GM23248 (cell line): Measurements from ENCODE around the gene INTS15. TPM values are rescaled to one million over a fixed set of nuclear protein-coding genes. Genes with fewer than 3 reads are reported as not detected.

Source experiments
- DNase-seq: peaks from one replicate; pipeline ENCODE4 v3.0.0-alpha.2; 2015
- H2AFZ ChIP-seq: fragments of 200-600 bp; sonication (generic); 2 replicates; pipeline ENCODE4 v1.6.1; 2016; ENCODE audit warnings: antibody characterized with exemption
- H3F3A ChIP-seq: fragments of 200-600 bp; sonication (generic); 2 replicates; pipeline ENCODE4 v1.6.1; 2016; ENCODE audit warnings: mild to moderate bottlenecking, antibody characterized with exemption, mixed run types; ENCODE audit not compliant: insufficient read depth
- H3K27ac ChIP-seq: fragments of 200-600 bp; sonication (generic); 2 replicates; pipeline ENCODE4 v1.5.1; 2016; ENCODE audit warnings: mild to moderate bottlenecking
- H3K27me3 ChIP-seq: fragments of 200-600 bp; sonication (generic); replicated peaks from 2 replicates; pipeline ENCODE4 v1.6.1; 2016; ENCODE audit warnings: mild to moderate bottlenecking; ENCODE audit not compliant: insufficient read depth
- H3K36me3 ChIP-seq: fragments of 200-600 bp; sonication (generic); 2 replicates; pipeline ENCODE4 v1.6.1; 2016; ENCODE audit warnings: low read depth, mild to moderate bottlenecking
- H3K4me1 ChIP-seq: fragments of 200-600 bp; sonication (generic); 2 replicates; pipeline ENCODE4 v1.6.1; 2016; ENCODE audit warnings: mild to moderate bottlenecking; ENCODE audit not compliant: insufficient read depth
- H3K4me2 ChIP-seq: fragments of 200-600 bp; sonication (generic); one replicate; pipeline ENCODE4 v1.6.1; 2016; ENCODE audit warnings: mild to moderate bottlenecking; ENCODE audit not compliant: unreplicated experiment
- H3K4me3 ChIP-seq: fragments of 200-600 bp; sonication (generic); 2 replicates; pipeline ENCODE4 v1.5.1; 2016; ENCODE audit warnings: mild to moderate bottlenecking
- H3K79me2 ChIP-seq: fragments of 200-600 bp; sonication (generic); 2 replicates; pipeline ENCODE4 v1.6.1; 2016; ENCODE audit warnings: mild to moderate bottlenecking; ENCODE audit not compliant: insufficient read depth
- H3K9ac ChIP-seq: fragments of 200-600 bp; sonication (generic); 2 replicates; pipeline ENCODE4 v1.6.1; 2016; ENCODE audit warnings: mild to moderate bottlenecking
- H3K9me2 ChIP-seq: fragments of 200-600 bp; sonication (generic); 2 replicates; pipeline ENCODE4 v1.6.1; 2016; ENCODE audit warnings: mixed run types, mild to moderate bottlenecking, moderate library complexity; ENCODE audit not compliant: insufficient read depth
- H3K9me3 ChIP-seq: fragments of 200-600 bp; sonication (generic); one replicate; pipeline ENCODE4 v1.6.1; 2017; ENCODE audit warnings: low read depth
- H4K20me1 ChIP-seq: fragments of 200-600 bp; sonication (generic); 2 replicates; pipeline ENCODE4 v1.6.0; 2016; ENCODE audit not compliant: insufficient read depth
- EZH2 ChIP-seq: fragments of 200-600 bp; sonication (generic); IDR thresholded peaks from 2 replicates; pipeline ENCODE4 v1.6.1; 2018; ENCODE audit warnings: antibody characterized with exemption, mild to moderate bottlenecking; ENCODE audit not compliant: insufficient read depth, poor library complexity, severe bottlenecking
- EZH2phosphoT487 ChIP-seq: fragments of 200-600 bp; sonication (generic); IDR thresholded peaks from 2 replicates; pipeline ENCODE4 v1.6.1; 2018; ENCODE audit warnings: antibody characterized with exemption, moderate library complexity, mild to moderate bottlenecking, low read depth; ENCODE audit not compliant: insufficient read depth
- WGBS, 2 experiments: methylation state at CpG; one replicate each; pipeline ENCODE4 v1.1.6; 2015 to 2017; ENCODE audit warnings: low lambda C conversion rate in 2 of 2, low coverage in 1 of 2; ENCODE audit errors: missing lambda C conversion rate in 2 of 2; 5-methylcytosine and 5-hydroxymethylcytosine counted together
- in situ Hi-C: fragments of 300-500 bp; cut with MboI; formaldehyde crosslinking; loops from 2 replicates; pipeline ENCODE4 v1.15.0; 2020
- polyA plus RNA-seq: library from polyadenylated mRNA; unstranded; fragments of >200 nt; fragmentation: Nextera tagmentation; extraction: Ambion mirVana; gene quantifications from 2 replicates; pipeline ENCODE4 v1.2.1, GENCODE V29; 2016
- total RNA-seq: library from RNA; depleted of rRNA; stranded (reverse); fragments of >200 nt; shearing (Covaris generic); gene quantifications from 2 replicates; pipeline ENCODE4 v1.2.3, GENCODE V29; 2014

Gene INTS15
- total and polyA plus RNA-seq, 2 experiments from 2014 or later: 11.3 to 17.9 TPM

DNA sequence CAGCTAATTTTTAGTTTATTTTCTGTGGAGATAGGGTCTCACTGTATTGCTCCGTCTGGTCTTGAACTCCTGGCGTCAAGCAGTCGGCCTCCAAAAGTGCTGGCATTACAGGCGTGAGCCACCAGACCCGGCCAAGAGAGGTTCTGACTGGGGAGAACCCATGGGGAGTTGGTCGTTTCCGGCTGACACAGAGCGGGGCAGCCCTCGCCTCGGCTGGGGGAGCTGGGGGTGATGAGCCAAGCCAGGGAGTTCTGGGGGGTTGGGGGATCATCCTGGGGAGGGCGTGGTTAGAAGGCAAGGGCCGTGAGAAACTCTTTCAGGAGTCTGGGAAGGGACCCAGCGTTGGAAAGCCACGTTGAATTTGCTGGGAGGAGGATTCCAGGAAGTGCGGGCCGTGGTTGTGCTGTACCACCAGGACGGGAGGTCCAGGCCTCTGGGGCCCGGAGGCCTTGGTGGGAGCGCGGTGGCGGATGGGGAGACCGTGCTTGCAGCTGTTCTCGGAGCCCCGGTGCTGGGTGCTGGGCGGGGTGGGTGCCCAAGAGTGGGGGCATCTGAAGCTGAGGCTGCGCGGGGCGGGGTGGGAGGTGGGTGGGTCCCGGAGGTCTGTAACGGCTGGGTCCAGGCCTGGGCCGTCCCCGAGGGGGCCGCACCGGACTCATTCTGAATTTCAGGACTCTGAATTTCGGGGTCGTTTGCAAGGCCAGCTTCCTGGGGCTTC is 17.2 kb downstream of the INTS15 start:
- Histone ChIP-seq H3K79me2 (no peaks in the 10 kb centered on the region), H3K9me2 (no peaks in the 10 kb centered on the region), H2AFZ (no peak overlapping the region), H3K4me2 (no peak overlapping the region), H3K36me3 (peaks cover 4% of the 10 kb centered on the region; the same call in 1 of the 2 replicates), H3K9me3 (no peaks in the 10 kb centered on the region), H3K27ac (no peak overlapping the region), H3K9ac (no peak overlapping the region), H3F3A (no peaks in the 10 kb centered on the region), H3K4me1 (no peaks in the 10 kb centered on the region), H3K4me3 (no peak overlapping the region), H4K20me1 (no peaks in the 10 kb centered on the region), H3K27me3 (no peaks in the 10 kb centered on the region)
- no peak for DNase-seq
- 88 to 90% methylated on average over 17 to 35 of the region's 36 CpGs for WGBS, 2 experiments
- TF ChIP-seq EZH2: no peak
- in situ Hi-C loops: no loop called here

DNA sequence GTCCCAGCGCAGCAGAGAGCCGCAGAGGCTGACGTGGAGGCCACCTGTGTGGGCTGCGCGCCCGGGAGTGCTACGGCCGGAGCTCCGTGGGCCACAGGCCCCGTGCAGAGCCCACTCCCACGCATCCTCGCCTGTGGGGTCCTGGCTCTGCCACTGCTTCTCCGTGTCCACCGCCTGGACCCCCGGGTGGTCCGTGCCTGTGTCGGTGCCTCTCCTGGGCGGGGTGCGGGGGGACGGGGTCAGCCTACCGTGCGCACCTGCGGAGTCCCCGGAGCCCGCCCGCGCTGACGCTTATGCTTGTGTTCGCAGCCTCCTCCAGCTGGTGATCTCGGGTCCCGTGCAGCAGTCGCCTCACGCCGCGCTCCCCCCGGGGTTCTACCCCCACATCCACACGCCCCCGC is 17.8 kb downstream of the INTS15 start:
- H3K27me3 ChIP-seq: no peaks in the 10 kb centered on the region
- no peak overlapping the region for H3K4me2 ChIP-seq
- H3K79me2 ChIP-seq: no peaks in the 10 kb centered on the region
- H3K9me2 ChIP-seq: no peaks in the 10 kb centered on the region
- no peaks in the 10 kb centered on the region for H3K4me1 ChIP-seq
- no peak for DNase-seq
- no peaks in the 10 kb centered on the region for H3K9me3 ChIP-seq
- WGBS, 2 experiments: 93 to 94% methylated on average over 23 to 38 of the region's 38 CpGs
- no peaks in the 10 kb centered on the region for H3F3A ChIP-seq
- H3K27ac ChIP-seq: no peak overlapping the region
- in situ Hi-C loops: no loop called here
- no peak overlapping the region for H3K4me3 ChIP-seq
- no peak for TF ChIP-seq EZH2
- no peak for TF ChIP-seq EZH2phosphoT487
- H3K36me3 ChIP-seq: no peaks in the 10 kb centered on the region
- H2AFZ ChIP-seq: no peak overlapping the region
- no peaks in the 10 kb centered on the region for H4K20me1 ChIP-seq
- no peak overlapping the region for H3K9ac ChIP-seq

GRCh38 chr7:6608081-6608480 is 18.3 kb downstream of the INTS15 start:
- Histone ChIP-seq H3K36me3 (no peaks in the 10 kb centered on the region), H3K9me2 (no peaks in the 10 kb centered on the region), H3F3A (no peaks in the 10 kb centered on the region), H3K9me3 (no peaks in the 10 kb centered on the region), H3K9ac (no peak overlapping the region), H3K4me3 (no peak overlapping the region), H3K4me2 (no peak overlapping the region), H3K79me2 (no peaks in the 10 kb centered on the region), H3K27ac (no peak overlapping the region), H4K20me1 (no peaks in the 10 kb centered on the region), H2AFZ (no peak overlapping the region), H3K4me1 (no peaks in the 10 kb centered on the region), H3K27me3 (no peaks in the 10 kb centered on the region)
- no peak for TF ChIP-seq EZH2
- no peak for DNase-seq
- 92 to 93% methylated on average over 21 to 27 of the region's 27 CpGs for WGBS, 2 experiments
- in situ Hi-C loops: no loop called here

DNA sequence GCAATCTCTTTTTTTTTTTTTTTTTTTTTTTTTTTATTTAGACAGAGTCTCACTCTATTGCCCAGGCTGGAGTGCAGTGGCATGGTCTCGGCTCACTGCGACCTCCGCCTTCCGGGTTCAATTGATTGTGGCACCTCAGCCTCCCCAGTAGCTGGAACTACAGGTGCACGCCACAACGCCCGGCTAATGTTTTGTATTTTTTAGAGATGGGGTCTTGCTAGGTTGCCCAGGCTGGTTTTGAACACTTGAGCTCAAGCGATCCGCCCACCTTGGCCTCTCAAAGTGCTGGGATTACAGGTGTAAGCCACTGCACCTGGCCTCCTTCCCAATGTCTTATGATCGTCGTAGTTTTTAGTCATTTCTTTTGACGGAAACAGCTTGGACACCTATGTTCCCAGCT is 19.0 kb downstream of the INTS15 start:
- Histone ChIP-seq H3K79me2 (no peaks in the 10 kb centered on the region), H3K4me2 (no peak overlapping the region), H3K27me3 (peaks cover 5% of the 10 kb centered on the region; the same call in 1 of the 2 replicates), H3F3A (no peaks in the 10 kb centered on the region), H3K9ac (no peak overlapping the region), H3K9me2 (no peaks in the 10 kb centered on the region), H2AFZ (no peak overlapping the region), H3K4me1 (no peaks in the 10 kb centered on the region), H3K4me3 (no peak overlapping the region), H3K36me3 (no peaks in the 10 kb centered on the region), H4K20me1 (no peaks in the 10 kb centered on the region), H3K27ac (no peak overlapping the region), H3K9me3 (no peaks in the 10 kb centered on the region)
- TF ChIP-seq EZH2phosphoT487 (no peak), EZH2 (no peak)
- no peak for DNase-seq
- WGBS, 2 experiments: 93 to 97% methylated on average over 12 of the region's 12 CpGs
- in situ Hi-C loops: no loop called here

- no peaks in the 10 kb centered on the region for H3K9me2 ChIP-seq
- H2AFZ ChIP-seq: no peak overlapping the region
- H4K20me1 ChIP-seq: no peaks in the 10 kb centered on the region
- WGBS, 2 experiments: 53 to 72% methylated on average over 5 to 7 of the region's 7 CpGs
- no peaks in the 10 kb centered on the region for H3K79me2 ChIP-seq
- in situ Hi-C loops: no loop called here
- no peak overlapping the region for H3K4me2 ChIP-seq
- TF ChIP-seq EZH2phosphoT487 (no peak), EZH2 (no peak)
- H3F3A ChIP-seq: no peaks in the 10 kb centered on the region
- no peaks in the 10 kb centered on the region for H3K4me1 ChIP-seq
- H3K9me3 ChIP-seq: no peaks in the 10 kb centered on the region
- H3K4me3 ChIP-seq: no peak overlapping the region
- H3K36me3 ChIP-seq: no peaks in the 10 kb centered on the region
- H3K27ac ChIP-seq: no peak overlapping the region
- no peak overlapping the region for H3K9ac ChIP-seq
- no peak for DNase-seq
- peaks cover 35% of the 10 kb centered on the region for H3K27me3 ChIP-seq
Measured at GRCh38 chr7:6612819-6613218, 23.0 kb downstream of the INTS15 start.
